Parathyroid adenoma (tissue), 2 donors: ENCODE results near the gene SENP5.

Experiments
- H2AFZ ChIP-seq: fragments of 300-600 bp; sonication (generic); one replicate; pipeline ENCODE4 v1.7.0; 2017; ENCODE audit warnings: antibody characterized with exemption, mild to moderate bottlenecking
- H3K27ac ChIP-seq: fragments of 300-600 bp; sonication (generic); one replicate; pipeline ENCODE4 v1.7.0; 2017
- H3K27me3 ChIP-seq: fragments of 300-600 bp; sonication (generic); one replicate; pipeline ENCODE4 v1.7.0; 2017; ENCODE audit warnings: low read length; ENCODE audit not compliant: control insufficient read depth, insufficient read depth
- H3K36me3 ChIP-seq: fragments of 300-600 bp; sonication (generic); one replicate; pipeline ENCODE4 v1.7.0; 2017; ENCODE audit warnings: low read length; ENCODE audit not compliant: control insufficient read depth, insufficient read depth
- H3K4me1 ChIP-seq: fragments of 300-600 bp; sonication (generic); one replicate; pipeline ENCODE4 v1.7.0; 2017; ENCODE audit warnings: control low read depth
- H3K4me2 ChIP-seq: fragments of 300-600 bp; sonication (generic); one replicate; pipeline ENCODE4 v1.7.0; 2017; ENCODE audit warnings: low read length
- H3K4me3 ChIP-seq: fragments of 300-600 bp; sonication (generic); one replicate; pipeline ENCODE4 v1.7.0; 2017; ENCODE audit warnings: low read depth, low read length
- H3K79me2 ChIP-seq: fragments of 300-600 bp; sonication (generic); one replicate; pipeline ENCODE4 v1.7.0; 2017; ENCODE audit warnings: control low read depth
- H3K9ac ChIP-seq: fragments of 300-600 bp; sonication (generic); one replicate; pipeline ENCODE4 v1.7.0; 2017; ENCODE audit warnings: mild to moderate bottlenecking
- H3K9me3 ChIP-seq: fragments of 300-600 bp; sonication (generic); one replicate; pipeline ENCODE4 v1.7.0; 2017; ENCODE audit warnings: low read length; ENCODE audit not compliant: control insufficient read depth
- TF ChIP-seq, protein P1 (sequence below): fragments of 300-600 bp; sonication (generic); IDR thresholded peaks from one replicate; pipeline ENCODE4 v1.7.0; 2017; ENCODE audit warnings: antibody characterized with exemption, mild to moderate bottlenecking
- donor health status: primary hyperparathyroidism.

Gene SENP5

DNA sequence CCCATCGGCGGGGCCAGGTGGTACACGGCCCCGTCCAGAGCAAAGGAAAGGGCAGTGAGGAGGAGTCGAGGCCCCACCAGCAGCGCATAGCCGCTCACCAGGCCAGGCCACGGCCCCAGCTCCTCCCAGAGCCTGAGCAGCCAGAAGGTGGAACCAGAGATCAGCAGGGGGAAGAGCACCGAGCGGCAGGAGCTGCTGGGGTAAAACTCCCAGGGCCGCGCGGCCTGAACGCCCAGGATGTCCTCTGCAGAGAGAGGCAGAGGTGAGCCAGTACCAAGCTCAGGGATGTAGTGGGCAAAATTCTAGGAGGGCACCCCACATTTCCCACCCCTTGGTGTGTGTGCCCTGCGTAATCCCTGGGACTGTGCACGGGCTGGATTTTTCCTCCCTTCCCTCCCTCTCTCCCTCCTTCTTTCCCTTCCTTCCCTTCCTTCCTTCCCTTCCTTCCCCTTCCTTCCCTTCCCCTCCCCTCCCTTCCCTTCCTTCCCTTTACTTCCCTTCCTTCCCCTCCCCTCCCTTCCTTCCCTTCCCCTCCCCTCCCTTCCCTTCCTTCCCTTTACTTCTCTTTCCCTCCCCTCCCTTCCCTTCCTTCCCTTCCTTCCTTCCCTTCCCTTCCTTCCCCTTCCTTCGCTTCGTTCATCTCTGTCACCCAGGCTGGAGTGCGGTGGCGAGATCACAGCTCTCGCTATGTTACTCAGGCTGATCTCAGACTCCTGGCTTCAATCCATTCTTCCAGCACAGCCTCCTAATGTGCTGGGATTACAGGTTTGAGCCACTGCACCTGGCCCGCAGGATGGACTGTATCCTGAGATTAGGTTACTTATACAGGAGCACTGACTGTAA is 80.9 kb downstream of the SENP5 start:
- Histone ChIP-seq H3K4me2 (no peak overlapping the region), H3K4me1 (peaks cover 6% of the 10 kb centered on the region), H3K79me2 (no peaks in the 10 kb centered on the region), H3K9ac (no peak overlapping the region), H3K36me3 (no peaks in the 10 kb centered on the region), H2AFZ (peak overlapping the region; percentile 36), H3K9me3 (no peaks in the 10 kb centered on the region), H3K27ac (peak overlapping the region; percentile 51), H3K4me3 (no peak overlapping the region), H3K27me3 (no peaks in the 10 kb centered on the region)
- TF ChIP-seq, protein P1, sequence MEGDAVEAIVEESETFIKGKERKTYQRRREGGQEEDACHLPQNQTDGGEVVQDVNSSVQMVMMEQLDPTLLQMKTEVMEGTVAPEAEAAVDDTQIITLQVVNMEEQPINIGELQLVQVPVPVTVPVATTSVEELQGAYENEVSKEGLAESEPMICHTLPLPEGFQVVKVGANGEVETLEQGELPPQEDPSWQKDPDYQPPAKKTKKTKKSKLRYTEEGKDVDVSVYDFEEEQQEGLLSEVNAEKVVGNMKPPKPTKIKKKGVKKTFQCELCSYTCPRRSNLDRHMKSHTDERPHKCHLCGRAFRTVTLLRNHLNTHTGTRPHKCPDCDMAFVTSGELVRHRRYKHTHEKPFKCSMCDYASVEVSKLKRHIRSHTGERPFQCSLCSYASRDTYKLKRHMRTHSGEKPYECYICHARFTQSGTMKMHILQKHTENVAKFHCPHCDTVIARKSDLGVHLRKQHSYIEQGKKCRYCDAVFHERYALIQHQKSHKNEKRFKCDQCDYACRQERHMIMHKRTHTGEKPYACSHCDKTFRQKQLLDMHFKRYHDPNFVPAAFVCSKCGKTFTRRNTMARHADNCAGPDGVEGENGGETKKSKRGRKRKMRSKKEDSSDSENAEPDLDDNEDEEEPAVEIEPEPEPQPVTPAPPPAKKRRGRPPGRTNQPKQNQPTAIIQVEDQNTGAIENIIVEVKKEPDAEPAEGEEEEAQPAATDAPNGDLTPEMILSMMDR = no peak

DNA sequence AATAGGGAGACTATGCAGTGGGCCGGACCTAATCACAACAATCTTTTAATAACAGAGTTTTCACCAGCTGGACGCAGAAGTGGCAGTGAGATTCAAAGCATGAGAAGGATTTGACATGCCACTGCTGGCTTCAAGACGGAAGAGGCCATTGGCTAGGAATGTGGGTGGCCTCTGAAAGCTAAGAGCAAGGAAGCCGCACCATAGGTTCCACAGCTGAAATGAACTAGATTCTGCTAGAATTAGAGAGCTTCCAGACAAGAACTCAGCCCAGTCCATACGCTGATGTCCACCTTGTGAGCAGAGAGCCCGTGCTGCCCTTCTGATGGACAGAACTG is 81.5 kb downstream of the SENP5 start:
- no peak overlapping the region for H3K4me3 ChIP-seq
- H3K9ac ChIP-seq = no peak overlapping the region
- peaks cover 6% of the 10 kb centered on the region for H3K4me1 ChIP-seq
- no peak overlapping the region for H3K4me2 ChIP-seq
- no peaks in the 10 kb centered on the region for H3K27me3 ChIP-seq
- peak overlapping the region; percentile 36 for H2AFZ ChIP-seq
- H3K36me3 ChIP-seq = no peaks in the 10 kb centered on the region
- TF ChIP-seq, protein P1 = no peak
- no peaks in the 10 kb centered on the region for H3K79me2 ChIP-seq
- H3K9me3 ChIP-seq = no peaks in the 10 kb centered on the region
- H3K27ac ChIP-seq = peak overlapping the region; percentile 51

DNA sequence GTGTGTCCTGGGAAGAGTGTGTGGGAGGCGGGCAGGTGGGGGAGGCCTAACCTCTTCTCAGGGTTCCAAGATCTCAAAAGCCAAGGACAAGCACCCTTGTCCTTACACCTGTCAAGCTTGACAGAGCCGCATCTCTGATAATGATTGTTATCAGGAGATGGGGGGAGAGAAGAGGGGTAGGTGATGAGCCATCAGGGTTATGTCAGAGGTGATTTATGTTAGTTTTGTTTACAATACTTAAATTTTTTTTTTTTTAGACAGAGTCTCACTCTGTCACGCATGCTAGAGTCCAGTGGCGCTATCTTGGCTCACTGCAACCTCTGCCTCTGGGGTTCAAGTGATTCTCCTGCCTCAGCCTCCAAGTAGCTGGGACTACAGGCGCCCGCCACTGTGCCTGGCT is 82.0 kb downstream of the SENP5 start:
- Histone ChIP-seq H3K27me3 (no peaks in the 10 kb centered on the region), H3K36me3 (no peaks in the 10 kb centered on the region), H3K27ac (peak overlapping the region; percentile 51), H3K9me3 (no peaks in the 10 kb centered on the region), H3K79me2 (no peaks in the 10 kb centered on the region), H3K4me1 (peaks cover 6% of the 10 kb centered on the region), H3K4me3 (no peak overlapping the region), H2AFZ (peak overlapping the region; percentile 36), H3K4me2 (no peak overlapping the region), H3K9ac (no peak overlapping the region)
- TF ChIP-seq, protein P1 = no peak

DNA sequence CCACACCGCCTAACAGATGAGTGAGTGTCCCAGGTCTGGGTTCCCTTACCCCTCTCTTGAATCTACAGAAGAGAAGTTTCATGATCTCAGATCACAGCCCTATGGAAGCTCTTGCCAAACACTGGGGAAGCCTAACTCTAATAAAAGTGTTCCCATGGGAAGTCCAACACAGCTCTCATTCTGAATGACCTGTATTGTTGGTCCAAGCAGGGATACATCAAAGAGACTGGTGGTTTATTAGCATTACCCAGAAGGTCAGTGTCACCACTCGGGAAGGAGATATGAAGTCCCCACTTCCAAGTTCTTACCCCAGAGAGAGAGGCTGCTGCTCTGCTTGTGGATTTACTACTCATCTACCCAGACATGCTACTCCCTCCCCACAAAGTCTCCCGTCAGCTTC is 83.7 kb downstream of the SENP5 start:
- Histone ChIP-seq H3K36me3 (no peaks in the 10 kb centered on the region), H3K9me3 (no peaks in the 10 kb centered on the region), H3K4me1 (peaks cover 6% of the 10 kb centered on the region), H3K79me2 (no peaks in the 10 kb centered on the region), H2AFZ (no peak overlapping the region), H3K27ac (no peak overlapping the region), H3K4me2 (no peak overlapping the region), H3K27me3 (no peaks in the 10 kb centered on the region), H3K9ac (no peak overlapping the region), H3K4me3 (no peak overlapping the region)
- TF ChIP-seq, protein P1 = no peak

DNA sequence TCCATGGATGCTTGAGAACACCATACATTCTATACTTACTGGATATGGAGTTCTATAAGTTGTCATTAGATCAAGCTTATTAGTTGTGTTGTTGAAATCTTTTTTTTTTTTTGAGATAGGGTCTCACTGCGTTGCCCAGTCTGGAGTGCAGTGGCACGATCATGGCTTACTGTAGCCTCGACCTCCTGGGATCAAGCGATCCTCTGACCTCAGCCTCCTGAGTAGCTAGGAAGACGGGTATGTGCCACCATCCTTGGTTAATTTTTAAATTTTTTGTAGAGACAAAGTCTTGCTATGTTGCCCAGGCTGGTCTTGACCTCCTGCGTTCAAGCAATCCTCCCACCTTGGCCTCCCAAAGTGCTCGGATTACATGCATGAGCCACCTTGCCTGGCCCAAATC is 87.1 kb downstream of the SENP5 start:
- H3K27ac ChIP-seq = no peak overlapping the region
- TF ChIP-seq, protein P1 = no peak
- no peaks in the 10 kb centered on the region for H3K4me1 ChIP-seq
- no peaks in the 10 kb centered on the region for H3K36me3 ChIP-seq
- H3K27me3 ChIP-seq = no peaks in the 10 kb centered on the region
- no peaks in the 10 kb centered on the region for H3K79me2 ChIP-seq
- H3K4me2 ChIP-seq = no peak overlapping the region
- H2AFZ ChIP-seq = no peak overlapping the region
- no peak overlapping the region for H3K9ac ChIP-seq
- H3K9me3 ChIP-seq = no peaks in the 10 kb centered on the region
- H3K4me3 ChIP-seq = no peak overlapping the region
